GM12892 (cell line): ENCODE measurements around the gene ANXA10.
"Not testable (repeated sequence)": the region's sequence is repeated elsewhere in the genome, so short reads cannot be mapped to it uniquely, and the experiment has no call there.

Experiments
- DNase-seq: peaks from one replicate; pipeline ENCODE4 v3.0.0; 2011; ENCODE audit not compliant: insufficient read length
- FAIRE-seq: peaks from 2 replicates; lab custom pipeline; 2011; peaks lifted over from hg19 to GRCh38; lab: Jason Lieb, UNC
- POLR2A ChIP-seq: IDR thresholded peaks from 2 replicates; pipeline ENCODE4 v1.6.1; 2011; ENCODE audit warnings: low read depth, low read length, control low read depth
- POLR2AphosphoS5 ChIP-seq: IDR thresholded peaks from 2 replicates; pipeline ENCODE4 v1.6.1; 2011; ENCODE audit warnings: low read depth, low read length, control low read depth
- TAF1 ChIP-seq: IDR thresholded peaks from 2 replicates; pipeline ENCODE4 v1.6.1; 2011; ENCODE audit warnings: low read depth, mild to moderate bottlenecking, control low read depth, low read length, borderline replicate concordance

The ANXA10 gene

GRCh38 chr4:168174308-168174707 is 82.0 kb downstream of the ANXA10 start:
- DNase-seq (no peak), FAIRE-seq (no peak)
- no peak for TF ChIP-seq TAF1
- no peak for TF ChIP-seq POLR2AphosphoS5
- TF ChIP-seq POLR2A = no peak

DNA sequence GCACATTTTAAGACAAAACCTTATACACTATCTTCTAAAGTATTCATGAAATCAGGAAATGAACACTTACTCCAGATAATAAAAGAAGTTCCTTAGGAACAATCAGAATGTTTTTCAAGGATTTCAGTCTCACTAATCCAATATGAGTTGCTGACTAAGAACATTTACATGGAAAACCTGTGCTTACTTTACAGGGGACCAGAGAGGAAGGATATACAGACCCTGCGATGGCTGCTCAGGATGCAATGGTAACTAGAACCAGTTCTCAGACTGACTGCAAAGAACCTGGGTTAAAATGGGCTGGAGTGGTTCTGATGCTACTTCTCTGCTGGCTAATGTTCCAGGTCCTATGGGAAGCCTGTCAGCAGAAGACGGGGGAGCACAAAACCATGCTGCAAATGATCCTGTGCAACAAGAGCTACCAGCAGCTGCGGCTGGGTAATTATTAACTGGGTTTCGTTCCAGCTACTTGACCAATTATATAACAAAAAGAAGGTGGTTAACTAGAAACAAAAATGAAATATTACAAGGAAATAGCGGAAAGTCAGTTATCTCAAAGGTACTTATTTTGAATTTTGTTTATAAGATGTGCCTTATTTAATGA is 85.3 kb downstream of the ANXA10 start:
- DNase-seq (no peak), FAIRE-seq (no peak)
- TF ChIP-seq POLR2A = no peak

- FAIRE-seq (no peak), DNase-seq (no peak)
- no peak for TF ChIP-seq POLR2AphosphoS5
- no peak for TF ChIP-seq POLR2A
- TF ChIP-seq TAF1 = no peak
These were observed 91.6 kb downstream of the ANXA10 start for GRCh38 chr4:168183717-168184571.

GRCh38 chr4:168188754-168189153 is 96.4 kb downstream of the ANXA10 start:
- DNase-seq (no peak), FAIRE-seq (peak; percentile 9)
- TF ChIP-seq POLR2A (no peak), POLR2AphosphoS5 (no peak), TAF1 (no peak)

GRCh38 chr4:168197926-168198325 is 105.6 kb downstream of the ANXA10 start:
- no peak for FAIRE-seq
- DNase-seq = no peak
- no peak for TF ChIP-seq TAF1
- no peak for TF ChIP-seq POLR2AphosphoS5
- no peak for TF ChIP-seq POLR2A

GRCh38 chr4:168199260-168199957 is 107.1 kb downstream of the ANXA10 start:
- no peak for DNase-seq
- FAIRE-seq = no peak
- TF ChIP-seq TAF1 = no peak
- TF ChIP-seq POLR2AphosphoS5 = no peak
- no peak for TF ChIP-seq POLR2A

- TF ChIP-seq POLR2A (no peak), TAF1 (no peak), POLR2AphosphoS5 (no peak)
- DNase-seq (no peak), FAIRE-seq (no peak)
These were observed 108.3 kb downstream of the ANXA10 start for GRCh38 chr4:168200685-168201084.

- DNase-seq = no peak
- FAIRE-seq = no peak
- TF ChIP-seq TAF1 = no peak
These were observed 111.0 kb downstream of the ANXA10 start for GRCh38 chr4:168203233-168203911.

DNA sequence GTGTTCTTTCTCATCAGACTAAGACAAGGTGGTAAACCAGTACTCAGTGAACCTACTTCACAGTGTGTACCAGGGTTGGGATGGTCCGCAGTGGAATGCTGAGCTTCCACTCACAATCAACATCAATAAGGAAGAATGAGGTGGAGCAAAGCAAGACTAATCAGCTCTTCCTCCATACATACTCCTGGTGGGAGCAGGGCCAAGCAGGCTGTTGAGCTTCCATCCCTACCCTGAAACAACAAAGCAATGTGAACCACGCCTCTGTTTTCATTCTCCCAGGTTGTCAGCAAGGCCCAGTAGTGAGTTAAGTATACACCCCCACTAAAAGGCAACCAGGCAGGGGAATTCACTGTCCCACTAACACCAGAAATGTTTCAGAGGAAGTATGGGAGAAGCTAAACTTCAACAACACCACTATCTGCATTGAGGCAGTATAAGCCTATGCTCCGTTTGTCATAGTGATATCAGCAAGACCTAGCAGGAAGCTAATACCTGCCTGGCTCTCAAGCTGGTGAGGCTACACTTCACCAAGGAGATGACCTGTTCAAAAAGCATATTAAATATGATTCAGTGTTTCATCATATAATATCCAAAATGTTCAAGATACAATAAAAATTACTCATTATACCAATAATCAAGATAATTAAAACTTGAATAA is 116.7 kb downstream of the ANXA10 start:
- no peak for TF ChIP-seq POLR2AphosphoS5
- no peak for TF ChIP-seq TAF1
- no peak for TF ChIP-seq POLR2A
- FAIRE-seq (no peak), DNase-seq (no peak)

- TF ChIP-seq TAF1 = no peak
- TF ChIP-seq POLR2AphosphoS5 = no peak
- TF ChIP-seq POLR2A = no peak
- FAIRE-seq = no peak
- DNase-seq = no peak
These were observed 120.3 kb downstream of the ANXA10 start for GRCh38 chr4:168212656-168213055.

DNA sequence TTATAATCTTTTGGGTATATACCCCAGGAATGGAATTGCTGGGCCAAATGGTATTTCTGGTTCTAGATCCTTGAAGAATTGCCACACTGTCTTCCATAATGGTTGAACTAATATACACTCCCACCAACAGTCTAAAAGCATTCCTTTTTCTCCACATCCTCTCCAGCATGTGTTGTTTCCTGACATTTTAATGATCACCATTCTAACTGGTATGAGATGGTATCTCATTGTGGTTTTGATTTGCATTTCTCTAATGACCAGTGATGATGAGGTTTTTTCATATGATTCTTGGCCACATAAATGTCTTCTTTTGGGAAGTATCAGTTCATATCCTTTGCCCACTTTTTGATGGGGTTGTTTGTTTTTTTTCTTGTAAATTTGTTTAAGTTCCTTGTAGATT is 121.2 kb downstream of the ANXA10 start:
- not testable (repeated sequence) for FAIRE-seq, DNase-seq
